ENCODE data around the gene ZNF764.

DNA sequence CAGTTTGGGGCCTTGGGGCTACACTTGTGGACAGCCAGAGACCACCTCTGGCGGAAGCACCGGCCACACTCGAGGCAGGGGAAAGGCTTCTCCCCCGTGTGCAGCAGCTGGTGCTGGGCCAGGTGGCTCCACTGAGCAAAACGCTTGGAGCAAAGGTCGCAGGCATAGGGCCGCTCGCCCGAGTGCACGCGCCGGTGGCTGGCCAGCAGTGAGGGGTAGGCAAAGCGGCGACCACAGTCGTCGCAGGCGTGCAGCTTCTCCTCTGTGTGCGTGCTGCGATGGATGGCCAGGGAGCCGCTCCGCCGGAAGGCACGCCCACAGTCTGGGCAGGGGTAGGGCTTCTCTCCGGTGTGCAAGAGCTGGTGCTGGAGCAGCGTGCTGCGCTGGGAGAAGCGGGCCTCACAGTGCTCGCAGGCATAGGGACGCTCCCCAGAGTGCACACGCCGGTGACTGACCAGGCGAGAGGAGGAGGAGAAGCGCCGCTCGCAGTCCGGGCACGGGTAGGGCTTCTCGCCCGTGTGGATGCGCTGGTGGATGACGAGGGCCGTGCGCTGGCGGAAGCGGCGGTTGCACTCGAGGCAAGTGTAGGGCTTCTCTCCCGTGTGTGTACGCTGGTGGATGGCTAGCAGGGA lies 46.3 kb upstream of the ZNF764 start:
- TF ChIP-seq, protein P1, sequence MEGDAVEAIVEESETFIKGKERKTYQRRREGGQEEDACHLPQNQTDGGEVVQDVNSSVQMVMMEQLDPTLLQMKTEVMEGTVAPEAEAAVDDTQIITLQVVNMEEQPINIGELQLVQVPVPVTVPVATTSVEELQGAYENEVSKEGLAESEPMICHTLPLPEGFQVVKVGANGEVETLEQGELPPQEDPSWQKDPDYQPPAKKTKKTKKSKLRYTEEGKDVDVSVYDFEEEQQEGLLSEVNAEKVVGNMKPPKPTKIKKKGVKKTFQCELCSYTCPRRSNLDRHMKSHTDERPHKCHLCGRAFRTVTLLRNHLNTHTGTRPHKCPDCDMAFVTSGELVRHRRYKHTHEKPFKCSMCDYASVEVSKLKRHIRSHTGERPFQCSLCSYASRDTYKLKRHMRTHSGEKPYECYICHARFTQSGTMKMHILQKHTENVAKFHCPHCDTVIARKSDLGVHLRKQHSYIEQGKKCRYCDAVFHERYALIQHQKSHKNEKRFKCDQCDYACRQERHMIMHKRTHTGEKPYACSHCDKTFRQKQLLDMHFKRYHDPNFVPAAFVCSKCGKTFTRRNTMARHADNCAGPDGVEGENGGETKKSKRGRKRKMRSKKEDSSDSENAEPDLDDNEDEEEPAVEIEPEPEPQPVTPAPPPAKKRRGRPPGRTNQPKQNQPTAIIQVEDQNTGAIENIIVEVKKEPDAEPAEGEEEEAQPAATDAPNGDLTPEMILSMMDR (IDR thresholded peaks at IDR 0.05) = no peak
- TF ChIP-seq POLR2A (IDR thresholded peaks at IDR 0.05) = no peak

Measured in tibial nerve (tissue), 3 donors.